Central memory CD4-positive, alpha-beta T cell (primary cell): ENCODE results near the gene FBN1.

Source experiments
- DNase-seq: peaks from one replicate; pipeline ENCODE4 v3.0.0; 2022
- total RNA-seq, 3 experiments: gene quantifications; one replicate each; lab custom pipeline; 2026; lab: John Stamatoyannopoulos, UW

The FBN1 gene
- 0.21 to 1.4 (median 0.82) reads per million in 3 experiments for total RNA-seq

- no peak for DNase-seq
These were observed at the start of gene FBN1 for GRCh38 chr15:48645558-48646330. Gene FBN1, minus strand, starts transcription at chr15:48645709. Its CDS starts 940 bp downstream, at chr15:48644769.

GRCh38 chr15:48693484-48693883 is 48.0 kb upstream of the FBN1 start:
- no peak for DNase-seq

GRCh38 chr15:48688493-48688892 is 43.0 kb upstream of the FBN1 start:
- no peak for DNase-seq

- DNase-seq: no peak
These were observed 38.7 kb upstream of the FBN1 start for GRCh38 chr15:48683991-48684765.

- DNase-seq: no peak
These were observed 37.6 kb upstream of the FBN1 start for GRCh38 chr15:48682942-48683651.

- no peak for DNase-seq
These were observed 35.8 kb upstream of the FBN1 start for GRCh38 chr15:48681353-48681752.

GRCh38 chr15:48680841-48681240 is 35.3 kb upstream of the FBN1 start:
- no peak for DNase-seq

- no peak for DNase-seq
These were observed 34.4 kb upstream of the FBN1 start for GRCh38 chr15:48679952-48680351.

GRCh38 chr15:48678851-48679250 is 33.3 kb upstream of the FBN1 start:
- DNase-seq: no peak

GRCh38 chr15:48677821-48678220 is 32.3 kb upstream of the FBN1 start:
- DNase-seq: no peak

GRCh38 chr15:48675436-48675835 is 29.9 kb upstream of the FBN1 start:
- DNase-seq: no peak

- no peak for DNase-seq
These were observed 29.4 kb upstream of the FBN1 start for GRCh38 chr15:48674876-48675275.

- DNase-seq: no peak
These were observed 26.7 kb upstream of the FBN1 start for GRCh38 chr15:48672206-48672605.

GRCh38 chr15:48671103-48672022 is 25.9 kb upstream of the FBN1 start:
- no peak for DNase-seq

GRCh38 chr15:48667701-48668100 is 22.2 kb upstream of the FBN1 start:
- no peak for DNase-seq

- DNase-seq: no peak
These were observed 18.9 kb upstream of the FBN1 start for GRCh38 chr15:48664436-48664835.

GRCh38 chr15:48657950-48658591 is 12.6 kb upstream of the FBN1 start:
- no peak for DNase-seq

- no peak for DNase-seq
These were observed 9.3 kb upstream of the FBN1 start for GRCh38 chr15:48654801-48655200.

GRCh38 chr15:48653913-48654670 is 8.6 kb upstream of the FBN1 start:
- no peak for DNase-seq

- DNase-seq: no peak
These were observed 7.7 kb upstream of the FBN1 start for GRCh38 chr15:48653216-48653615.

- no peak for DNase-seq
These were observed 7.1 kb upstream of the FBN1 start for GRCh38 chr15:48652510-48653076.
